K562 (cell line): ENCODE data around the gene MTARC2. TPM values are rescaled to one million over a fixed set of nuclear protein-coding genes. Genes with fewer than 3 reads are reported as not detected.

ENCODE experiments used
- BCL6 ChIP-seq: fragments of 250-450 bp; sonication (Bioruptor Pico); IDR thresholded peaks from 2 replicates; pipeline ENCODE4 v1.4.0; 2020
- CHD2 ChIP-seq: IDR thresholded peaks from 2 replicates; pipeline ENCODE4 v1.6.1; 2011; ENCODE audit warnings: low read depth, low read length
- EP300 ChIP-seq: IDR thresholded peaks from 2 replicates; pipeline ENCODE4 v1.6.1; 2012; ENCODE audit warnings: low read length, improper control_type of control experiment
- ETV1 ChIP-seq: fragments of 450-650 bp; conservative IDR thresholded peaks from 2 replicates; pipeline ENCODE4 v1.6.1; 2016; ENCODE audit warnings: missing genetic modification characterization, control low read depth, low read depth, missing compliant biosample characterization
- HMG20A ChIP-seq: fragments of 450-650 bp; formaldehyde crosslinking; conservative IDR thresholded peaks from 2 replicates; pipeline ENCODE4 v1.4.0; 2020; ENCODE audit warnings: mild to moderate bottlenecking, mixed read lengths
- KDM2B ChIP-seq: fragments of 250-450 bp; sonication (Bioruptor Pico); IDR thresholded peaks from 2 replicates; pipeline ENCODE4 v1.8.0; 2021; ENCODE audit warnings: mild to moderate bottlenecking, moderate library complexity
- MECOM ChIP-seq: fragments of 250-450 bp; sonication (Bioruptor Pico); IDR thresholded peaks from 2 replicates; pipeline ENCODE4 v1.8.0; 2022; ENCODE audit warnings: inconsistent platforms
- NEUROD1 ChIP-seq: fragments of 150-350 bp; IDR thresholded peaks from 2 replicates; pipeline ENCODE4 v1.6.1; 2014; ENCODE audit warnings: borderline replicate concordance, low read length, low read depth; ENCODE audit not compliant: partially characterized antibody
- RB1 ChIP-seq: fragments of 450-650 bp; IDR thresholded peaks from 2 replicates; pipeline ENCODE4 v1.6.1; 2017; ENCODE audit warnings: low read depth, mild to moderate bottlenecking
- SETDB1 ChIP-seq: IDR thresholded peaks from one replicate; pipeline ENCODE4 v1.6.1; 2012; ENCODE audit warnings: low read length, control low read depth, inconsistent platforms
- SMAD4 ChIP-seq: fragments of 250-450 bp; sonication (Bioruptor Pico); conservative IDR thresholded peaks from 2 replicates; pipeline ENCODE4 v1.8.0; 2021; ENCODE audit warnings: inconsistent platforms, mild to moderate bottlenecking, moderate library complexity
- TEAD2 ChIP-seq: fragments of 450-650 bp; IDR thresholded peaks from 2 replicates; pipeline ENCODE4 v1.6.1; 2016; ENCODE audit warnings: missing genetic modification characterization, control low read depth, missing compliant biosample characterization
- ZNF75A ChIP-seq: fragments of 450-650 bp; formaldehyde crosslinking; IDR thresholded peaks from 2 replicates; pipeline ENCODE4 v1.4.0; 2020; ENCODE audit warnings: mild to moderate bottlenecking
- polyA plus RNA-seq, 8 experiments: library from polyadenylated mRNA; depleted of rRNA in 4 of 8; stranded (reverse) in 5 of 8; unstranded in 3 of 8; fragments of >200 nt; fragmentation: Nextera tagmentation in 2 of 8; fragmentation: Illumina TruSeq in 1 of 8; extraction: Ambion mirVana in 2 of 8; extraction: Trizol in 1 of 8; gene quantifications; 2 replicates each; pipeline versions ENCODE4 v1.2.1 to v1.2.3, GENCODE V29; 2011 to 2014; ENCODE audit warnings: inconsistent platforms in 1 of 8, missing spikeins in 1 of 8
- total RNA-seq, 7 experiments: library from RNA; depleted of rRNA in 6 of 7; stranded (reverse); fragments of >200 nt in 6 of 7; fragmentation: Illumina TruSeq in 2 of 7; extraction: Trizol in 2 of 7; gene quantifications; 2 replicates each; pipeline versions ENCODE4 v1.2.1 to v1.2.3, GENCODE V29; 2011 to 2021; ENCODE audit warnings: low replicate concordance in 1 of 7
- TF ChIP-seq, protein P1 (sequence below), 2 experiments: fragments of 450-650 bp; IDR thresholded peaks; 2 replicates each; pipeline ENCODE4 v1.6.1; 2016
- TF ChIP-seq, protein P2 (sequence below): fragments of 450-650 bp; IDR thresholded peaks from 2 replicates; pipeline ENCODE4 v1.6.1; 2017; ENCODE audit warnings: antibody characterized with exemption, mild to moderate bottlenecking
- TF ChIP-seq, protein P3 (sequence below), 2 experiments: fragments of 450-650 bp; formaldehyde crosslinking in 1 of 2; IDR thresholded peaks; 2 replicates each; pipeline versions ENCODE4 v1.4.0 to v1.6.1; 2014 to 2020; ENCODE audit warnings: mild to moderate bottlenecking in 2 of 2, borderline replicate concordance in 1 of 2, low read depth in 1 of 2

MTARC2 gene
- total and polyA plus RNA-seq, 9 of the 15 experiments (the other 6 are each of a cell fraction or from before 2014, with no cell fraction given), result 0.03 to 0.35 TPM; not detected in 7

DNA sequence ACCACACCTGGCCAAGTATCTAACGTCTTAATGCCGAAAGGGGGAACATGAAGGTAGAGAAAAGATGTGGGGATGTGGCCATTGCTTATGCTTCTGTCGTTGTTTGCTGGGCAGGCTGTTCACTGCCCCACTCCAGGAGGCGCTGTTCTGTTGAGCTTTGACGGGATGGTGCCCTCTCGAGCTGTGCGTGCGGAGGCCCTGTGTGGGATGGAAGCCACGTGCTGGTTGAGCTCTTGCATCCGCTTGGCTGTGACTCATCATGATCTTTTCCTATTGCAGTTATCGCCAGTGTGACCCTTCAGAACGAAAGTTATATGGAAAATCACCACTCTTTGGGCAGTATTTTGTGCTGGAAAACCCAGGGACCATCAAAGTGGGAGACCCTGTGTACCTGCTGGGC lies 64.9 kb downstream of the MTARC2 start (continued):
- TF ChIP-seq HMG20A (CRISPR knock-in tag) (no peak), MECOM (no peak), TEAD2 (no peak), CHD2 (no peak), SMAD4 (CRISPR knock-in tag) (0 out of 2 replicates have a peak, but pooled peaks have one; percentile 21), KDM2B (no peak), SETDB1 (no peak), ZNF75A (CRISPR knock-in tag) (no peak), NEUROD1 (no peak), BCL6 (CRISPR knock-in tag) (no peak), ETV1 (tag) (peak; percentile 63), EP300 (0 out of 2 replicates have a peak, but pooled peaks have one; percentile 7), RB1 (no peak)
- TF ChIP-seq, protein P1, sequence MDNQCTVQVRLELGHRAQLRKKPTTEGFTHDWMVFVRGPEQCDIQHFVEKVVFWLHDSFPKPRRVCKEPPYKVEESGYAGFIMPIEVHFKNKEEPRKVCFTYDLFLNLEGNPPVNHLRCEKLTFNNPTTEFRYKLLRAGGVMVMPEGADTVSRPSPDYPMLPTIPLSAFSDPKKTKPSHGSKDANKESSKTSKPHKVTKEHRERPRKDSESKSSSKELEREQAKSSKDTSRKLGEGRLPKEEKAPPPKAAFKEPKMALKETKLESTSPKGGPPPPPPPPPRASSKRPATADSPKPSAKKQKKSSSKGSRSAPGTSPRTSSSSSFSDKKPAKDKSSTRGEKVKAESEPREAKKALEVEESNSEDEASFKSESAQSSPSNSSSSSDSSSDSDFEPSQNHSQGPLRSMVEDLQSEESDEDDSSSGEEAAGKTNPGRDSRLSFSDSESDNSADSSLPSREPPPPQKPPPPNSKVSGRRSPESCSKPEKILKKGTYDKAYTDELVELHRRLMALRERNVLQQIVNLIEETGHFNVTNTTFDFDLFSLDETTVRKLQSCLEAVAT (IDR thresholded peaks at IDR 0.05), result no peak
- TF ChIP-seq, protein P2, sequence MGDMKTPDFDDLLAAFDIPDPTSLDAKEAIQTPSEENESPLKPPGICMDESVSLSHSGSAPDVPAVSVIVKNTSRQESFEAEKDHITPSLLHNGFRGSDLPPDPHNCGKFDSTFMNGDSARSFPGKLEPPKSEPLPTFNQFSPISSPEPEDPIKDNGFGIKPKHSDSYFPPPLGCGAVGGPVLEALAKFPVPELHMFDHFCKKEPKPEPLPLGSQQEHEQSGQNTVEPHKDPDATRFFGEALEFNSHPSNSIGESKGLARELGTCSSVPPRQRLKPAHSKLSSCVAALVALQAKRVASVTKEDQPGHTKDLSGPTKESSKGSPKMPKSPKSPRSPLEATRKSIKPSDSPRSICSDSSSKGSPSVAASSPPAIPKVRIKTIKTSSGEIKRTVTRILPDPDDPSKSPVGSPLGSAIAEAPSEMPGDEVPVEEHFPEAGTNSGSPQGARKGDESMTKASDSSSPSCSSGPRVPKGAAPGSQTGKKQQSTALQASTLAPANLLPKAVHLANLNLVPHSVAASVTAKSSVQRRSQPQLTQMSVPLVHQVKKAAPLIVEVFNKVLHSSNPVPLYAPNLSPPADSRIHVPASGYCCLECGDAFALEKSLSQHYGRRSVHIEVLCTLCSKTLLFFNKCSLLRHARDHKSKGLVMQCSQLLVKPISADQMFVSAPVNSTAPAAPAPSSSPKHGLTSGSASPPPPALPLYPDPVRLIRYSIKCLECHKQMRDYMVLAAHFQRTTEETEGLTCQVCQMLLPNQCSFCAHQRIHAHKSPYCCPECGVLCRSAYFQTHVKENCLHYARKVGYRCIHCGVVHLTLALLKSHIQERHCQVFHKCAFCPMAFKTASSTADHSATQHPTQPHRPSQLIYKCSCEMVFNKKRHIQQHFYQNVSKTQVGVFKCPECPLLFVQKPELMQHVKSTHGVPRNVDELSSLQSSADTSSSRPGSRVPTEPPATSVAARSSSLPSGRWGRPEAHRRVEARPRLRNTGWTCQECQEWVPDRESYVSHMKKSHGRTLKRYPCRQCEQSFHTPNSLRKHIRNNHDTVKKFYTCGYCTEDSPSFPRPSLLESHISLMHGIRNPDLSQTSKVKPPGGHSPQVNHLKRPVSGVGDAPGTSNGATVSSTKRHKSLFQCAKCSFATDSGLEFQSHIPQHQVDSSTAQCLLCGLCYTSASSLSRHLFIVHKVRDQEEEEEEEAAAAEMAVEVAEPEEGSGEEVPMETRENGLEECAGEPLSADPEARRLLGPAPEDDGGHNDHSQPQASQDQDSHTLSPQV, result no peak
- TF ChIP-seq, protein P3, sequence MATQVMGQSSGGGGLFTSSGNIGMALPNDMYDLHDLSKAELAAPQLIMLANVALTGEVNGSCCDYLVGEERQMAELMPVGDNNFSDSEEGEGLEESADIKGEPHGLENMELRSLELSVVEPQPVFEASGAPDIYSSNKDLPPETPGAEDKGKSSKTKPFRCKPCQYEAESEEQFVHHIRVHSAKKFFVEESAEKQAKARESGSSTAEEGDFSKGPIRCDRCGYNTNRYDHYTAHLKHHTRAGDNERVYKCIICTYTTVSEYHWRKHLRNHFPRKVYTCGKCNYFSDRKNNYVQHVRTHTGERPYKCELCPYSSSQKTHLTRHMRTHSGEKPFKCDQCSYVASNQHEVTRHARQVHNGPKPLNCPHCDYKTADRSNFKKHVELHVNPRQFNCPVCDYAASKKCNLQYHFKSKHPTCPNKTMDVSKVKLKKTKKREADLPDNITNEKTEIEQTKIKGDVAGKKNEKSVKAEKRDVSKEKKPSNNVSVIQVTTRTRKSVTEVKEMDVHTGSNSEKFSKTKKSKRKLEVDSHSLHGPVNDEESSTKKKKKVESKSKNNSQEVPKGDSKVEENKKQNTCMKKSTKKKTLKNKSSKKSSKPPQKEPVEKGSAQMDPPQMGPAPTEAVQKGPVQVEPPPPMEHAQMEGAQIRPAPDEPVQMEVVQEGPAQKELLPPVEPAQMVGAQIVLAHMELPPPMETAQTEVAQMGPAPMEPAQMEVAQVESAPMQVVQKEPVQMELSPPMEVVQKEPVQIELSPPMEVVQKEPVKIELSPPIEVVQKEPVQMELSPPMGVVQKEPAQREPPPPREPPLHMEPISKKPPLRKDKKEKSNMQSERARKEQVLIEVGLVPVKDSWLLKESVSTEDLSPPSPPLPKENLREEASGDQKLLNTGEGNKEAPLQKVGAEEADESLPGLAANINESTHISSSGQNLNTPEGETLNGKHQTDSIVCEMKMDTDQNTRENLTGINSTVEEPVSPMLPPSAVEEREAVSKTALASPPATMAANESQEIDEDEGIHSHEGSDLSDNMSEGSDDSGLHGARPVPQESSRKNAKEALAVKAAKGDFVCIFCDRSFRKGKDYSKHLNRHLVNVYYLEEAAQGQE (IDR thresholded peaks at IDR 0.05; ENCODE audit: borderline replicate concordance), result peak; percentile 20; the same call in 1 of the 2 replicates
- TF ChIP-seq, protein P3 (CRISPR knock-in tag; IDR thresholded peaks at IDR 0.05; ENCODE audit: low read depth), result no peak
